Gastroesophageal sphincter (tissue), 4 donors: ENCODE results near the gene PLAA. TPM values are rescaled to one million over a fixed set of nuclear protein-coding genes. Genes with fewer than 3 reads are reported as not detected.

Experiments used
- ATAC-seq: fragments of 150-250 bp; one replicate; pipeline ENCODE4 v1.9.1; 2016; ENCODE audit warnings: mild to moderate bottlenecking, moderate library complexity
- H3K27ac ChIP-seq, 4 donors: fragments of 200-600 bp; sonication (generic) in 3 of 4; 1 replicate in 3 of 4; 2 replicates in 1 of 4; pipeline ENCODE4 v1.5.1; 2016 to 2019
- H3K27me3 ChIP-seq: fragments of 200-600 bp; sonication (generic); one replicate; pipeline ENCODE4 v1.5.1; 2019
- H3K36me3 ChIP-seq, 2 donors: fragments of 200-600 bp; sonication (generic); one replicate each; pipeline ENCODE4 v1.5.1; 2019; ENCODE audit warnings: control low read depth in 1 of 2
- H3K4me1 ChIP-seq, 3 donors: fragments of 200-600 bp; sonication (generic); 1 replicate in 2 of 3; 2 replicates in 1 of 3; pipeline ENCODE4 v1.5.1; 2016 to 2019; ENCODE audit warnings: control low read depth in 2 of 3
- H3K4me3 ChIP-seq, 2 donors: fragments of 200-600 bp; sonication (generic); one replicate each; pipeline ENCODE4 v1.5.1; 2019; ENCODE audit warnings: mild to moderate bottlenecking in 1 of 2, moderate library complexity in 1 of 2
- H3K9me3 ChIP-seq, 3 donors: fragments of 200-600 bp; sonication (generic); one replicate each; pipeline ENCODE4 v1.5.1; 2017 to 2019; ENCODE audit warnings: control low read depth in 2 of 3
- EP300 ChIP-seq: sonication (generic); formaldehyde crosslinking; IDR thresholded peaks from one replicate; pipeline ENCODE4 v1.6.1; 2017; ENCODE audit warnings: antibody characterized with exemption, mild to moderate bottlenecking
- POLR2A ChIP-seq, 2 donors: fragments of 450-650 bp; IDR thresholded peaks; one replicate each; pipeline ENCODE4 v1.6.1; 2017; ENCODE audit warnings: antibody characterized with exemption in 2 of 2, mild to moderate bottlenecking in 2 of 2, moderate library complexity in 1 of 2
- POLR2AphosphoS5 ChIP-seq: sonication (generic); formaldehyde crosslinking; IDR thresholded peaks from one replicate; pipeline ENCODE4 v1.6.1; 2017; ENCODE audit warnings: antibody characterized with exemption
- WGBS, 2 donors: methylation state at CpG; one replicate each; pipeline ENCODE4 v1.1.5; 2018; ENCODE audit warnings: low coverage in 1 of 2; 5-methylcytosine and 5-hydroxymethylcytosine counted together
- total RNA-seq, 4 donors: library from RNA; depleted of rRNA; stranded (reverse); fragments of >200 nt; gene quantifications; one replicate each; pipeline ENCODE4 v1.1.0, GENCODE V29; 2016
- TF ChIP-seq, protein P1 (sequence below), 4 experiments: fragments of 200-600 bp in 2 of 4; fragments of 450-650 bp in 2 of 4; sonication (generic) in 1 of 4; IDR thresholded peaks; one replicate each; pipeline ENCODE4 v1.5.1; 2017 to 2019; ENCODE audit warnings: antibody characterized with exemption in 4 of 4, mild to moderate bottlenecking in 2 of 4, moderate library complexity in 2 of 4

The PLAA gene
- 10 to 100 TPM; 24.7 to 35.0 (median 32.7) TPM for total RNA-seq

DNA sequence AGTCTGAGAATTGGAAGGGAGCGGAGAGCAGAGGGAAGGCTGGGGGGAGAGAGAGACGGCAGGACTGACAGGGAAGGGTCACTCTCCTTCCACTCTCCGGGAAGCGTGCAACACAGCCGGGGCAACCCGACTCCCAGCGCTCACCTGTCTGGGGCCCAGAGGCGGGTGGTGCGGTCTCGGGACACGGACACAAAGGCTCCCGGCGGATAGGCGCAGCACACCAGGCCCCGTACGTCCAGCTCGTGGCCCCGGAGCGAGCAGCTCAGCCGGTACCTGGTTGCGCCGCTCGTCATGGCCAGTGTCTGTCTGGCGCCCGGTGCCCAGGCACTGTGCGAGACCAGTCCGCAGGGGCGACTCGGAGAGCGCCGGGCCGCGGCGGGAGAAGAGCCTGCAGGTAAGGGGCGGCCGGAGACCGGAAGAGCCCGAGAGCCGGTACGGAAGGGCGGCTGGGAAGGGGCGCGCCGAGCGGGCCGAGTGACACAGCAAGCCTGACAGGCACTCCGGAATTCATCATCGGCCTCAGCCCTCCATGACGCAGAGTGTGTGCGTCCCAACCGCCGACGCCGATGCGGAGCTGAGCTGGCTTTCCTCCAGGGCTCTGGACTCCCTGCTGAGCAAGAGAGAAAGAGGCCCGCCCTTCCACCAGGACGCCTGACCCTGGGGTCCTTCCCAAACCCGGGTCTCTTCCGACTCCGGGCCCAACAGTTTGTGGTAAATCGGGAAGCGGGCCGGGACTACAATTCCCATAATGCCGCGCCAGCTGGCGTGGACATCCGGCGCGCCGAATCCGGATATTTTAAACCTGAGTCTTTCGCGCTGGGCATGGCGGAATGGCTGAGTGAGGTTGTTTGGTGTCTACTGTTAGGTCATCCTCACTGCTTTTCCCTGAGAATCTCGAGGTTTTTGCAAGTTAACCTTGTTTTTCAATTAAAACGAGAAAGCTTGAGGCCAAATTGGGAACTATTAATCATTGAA, at the start of gene PLAA:
TSS of gene PLAA (minus strand) at position 490 of the 975 bp plus-strand sequence. CDS start at position 293, 197 bp downstream.
- H3K36me3 ChIP-seq, result no peaks in the 10 kb centered on the region
- H3K9me3 ChIP-seq, result no peaks in the 10 kb centered on the region
- peak; percentile 99 for ATAC-seq
- H3K27ac ChIP-seq, result peak within 1 kb of the TSS; percentile 79 to 98 (median 95)
- H3K4me3 ChIP-seq, result peak within 1 kb of the TSS; percentile 69 to 70
- H3K4me1 ChIP-seq, result peaks cover 6 to 38% (median 13%) of the 10 kb centered on the region in 3 donors
- TF ChIP-seq EP300 (no peak), POLR2A (IDR thresholded peaks at IDR 0.05) (peak; percentile 41 to 67), POLR2AphosphoS5 (peak; percentile 72)
- TF ChIP-seq, protein P1, sequence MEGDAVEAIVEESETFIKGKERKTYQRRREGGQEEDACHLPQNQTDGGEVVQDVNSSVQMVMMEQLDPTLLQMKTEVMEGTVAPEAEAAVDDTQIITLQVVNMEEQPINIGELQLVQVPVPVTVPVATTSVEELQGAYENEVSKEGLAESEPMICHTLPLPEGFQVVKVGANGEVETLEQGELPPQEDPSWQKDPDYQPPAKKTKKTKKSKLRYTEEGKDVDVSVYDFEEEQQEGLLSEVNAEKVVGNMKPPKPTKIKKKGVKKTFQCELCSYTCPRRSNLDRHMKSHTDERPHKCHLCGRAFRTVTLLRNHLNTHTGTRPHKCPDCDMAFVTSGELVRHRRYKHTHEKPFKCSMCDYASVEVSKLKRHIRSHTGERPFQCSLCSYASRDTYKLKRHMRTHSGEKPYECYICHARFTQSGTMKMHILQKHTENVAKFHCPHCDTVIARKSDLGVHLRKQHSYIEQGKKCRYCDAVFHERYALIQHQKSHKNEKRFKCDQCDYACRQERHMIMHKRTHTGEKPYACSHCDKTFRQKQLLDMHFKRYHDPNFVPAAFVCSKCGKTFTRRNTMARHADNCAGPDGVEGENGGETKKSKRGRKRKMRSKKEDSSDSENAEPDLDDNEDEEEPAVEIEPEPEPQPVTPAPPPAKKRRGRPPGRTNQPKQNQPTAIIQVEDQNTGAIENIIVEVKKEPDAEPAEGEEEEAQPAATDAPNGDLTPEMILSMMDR (IDR thresholded peaks at IDR 0.05), result peak in 2 of 4 experiments; percentile 28 to 34
- no peaks in the 10 kb centered on the region for H3K27me3 ChIP-seq
- 0% methylated on average over 5 to 22 of the region's 76 CpGs for WGBS, 2 donors

DNA sequence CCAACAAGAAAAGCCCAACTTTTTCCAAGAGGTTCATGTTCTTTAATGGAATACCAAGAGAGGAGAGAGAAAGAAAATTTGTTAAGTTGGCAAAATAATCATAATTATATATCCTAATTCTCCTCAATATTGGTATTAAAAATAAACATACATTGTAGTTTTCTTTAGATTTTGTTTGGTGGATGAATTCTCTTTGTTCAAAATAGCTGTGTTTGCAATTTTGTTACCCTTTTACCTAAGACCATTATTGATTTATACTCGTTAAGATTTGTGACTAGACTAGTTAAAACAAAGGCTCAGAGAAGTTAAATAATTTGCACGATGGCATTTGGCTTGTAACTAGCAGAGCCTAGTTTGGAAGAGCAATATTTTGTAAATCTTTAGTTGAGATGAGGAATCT, 48.8 kb upstream of the PLAA start:
- no peaks in the 10 kb centered on the region for H3K4me1 ChIP-seq
- TF ChIP-seq EP300, result no peak
- no peak for TF ChIP-seq POLR2AphosphoS5
- TF ChIP-seq, protein P1 (IDR thresholded peaks at IDR 0.05), result no peak
- no peak for TF ChIP-seq POLR2A (IDR thresholded peaks at IDR 0.05)
- no peaks in the 10 kb centered on the region for H3K9me3 ChIP-seq
- 64 to 89% methylated on average over 2 of the region's 2 CpGs for WGBS, 2 donors
- no peak overlapping the region for H3K27ac ChIP-seq
- H3K4me3 ChIP-seq, result no peak overlapping the region
- H3K27me3 ChIP-seq, result no peaks in the 10 kb centered on the region
- ATAC-seq, result no peak
- H3K36me3 ChIP-seq, result peaks cover 0 to 24% of the 10 kb centered on the region in 2 donors

DNA sequence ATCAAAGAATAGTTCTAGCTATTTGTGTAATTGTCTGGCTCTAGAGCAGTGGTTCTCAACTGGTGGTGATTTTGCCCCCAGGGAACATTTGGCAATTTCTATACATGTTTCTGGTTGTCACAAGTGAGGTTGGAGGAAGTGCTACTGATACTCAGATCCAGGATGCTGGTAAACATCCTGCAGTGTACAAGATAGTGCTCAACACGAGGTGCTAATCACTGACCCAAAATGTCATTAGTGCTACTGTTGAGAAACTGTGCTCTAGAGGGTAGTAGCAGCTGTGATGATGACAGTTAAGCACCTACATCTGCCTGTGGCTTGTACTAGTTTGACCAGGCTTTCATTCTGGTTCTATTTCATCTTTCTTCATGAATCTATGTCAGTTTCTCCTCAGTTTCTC, 36.3 kb upstream of the PLAA start:
- H3K4me1 ChIP-seq, result no peaks in the 10 kb centered on the region
- peaks cover 5 to 83% of the 10 kb centered on the region in 2 donors for H3K36me3 ChIP-seq
- ATAC-seq, result no peak
- H3K27ac ChIP-seq, result no peak overlapping the region
- TF ChIP-seq, protein P1 (IDR thresholded peaks at IDR 0.05), result no peak
- no peak overlapping the region for H3K4me3 ChIP-seq
- H3K27me3 ChIP-seq, result no peaks in the 10 kb centered on the region
- no peaks in the 10 kb centered on the region for H3K9me3 ChIP-seq
- 50 to 86% methylated on average over 1 of the region's 1 CpG for WGBS, 2 donors

DNA sequence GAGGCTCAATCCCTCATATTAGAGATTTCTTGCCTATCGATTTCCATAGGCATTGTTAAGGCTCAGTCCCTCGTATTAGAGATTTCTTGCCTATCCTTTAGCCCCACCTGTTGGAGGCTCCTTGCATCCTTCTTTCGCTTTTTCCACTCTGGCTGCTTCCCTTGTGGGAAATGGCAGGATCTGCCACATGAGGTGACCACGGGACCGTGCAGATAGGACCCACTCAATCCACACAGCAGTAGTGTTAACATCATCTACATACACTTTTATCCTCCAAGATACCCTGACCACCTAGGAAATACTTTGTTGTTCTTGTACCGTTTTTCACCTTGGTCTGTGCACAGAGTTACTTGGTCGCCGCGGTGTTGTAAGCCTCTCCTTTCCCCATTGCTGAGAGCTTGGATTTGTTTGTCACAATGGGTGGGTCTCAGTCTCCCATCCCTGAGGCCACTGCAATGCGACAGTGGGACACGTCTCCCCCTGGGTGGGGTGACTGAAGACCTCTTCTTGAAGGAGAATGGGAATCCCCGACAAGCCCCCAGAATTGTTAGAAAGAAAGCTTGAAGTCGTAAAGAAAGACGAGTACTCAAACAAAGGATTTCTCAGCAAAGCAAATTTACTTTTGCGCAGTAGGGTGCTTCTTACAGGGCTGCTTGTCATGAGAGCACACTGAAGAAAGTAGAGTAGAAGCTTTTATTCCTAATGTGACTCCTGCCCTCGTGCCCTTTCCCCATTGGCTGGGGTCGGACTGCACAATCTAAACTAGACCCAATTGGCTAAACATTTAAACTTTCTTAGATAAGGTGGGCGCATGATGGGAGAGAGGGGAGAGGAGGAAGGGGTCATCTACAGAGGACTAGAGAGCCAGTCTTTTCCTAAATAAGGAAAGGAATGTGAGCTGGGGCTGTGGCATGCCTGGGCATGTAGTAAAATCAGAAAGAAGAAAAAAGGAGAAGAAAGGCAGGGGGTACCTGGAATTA, 29.0 kb upstream of the PLAA start:
- peaks cover 0 to 28% of the 10 kb centered on the region in 2 donors for H3K36me3 ChIP-seq
- no peaks in the 10 kb centered on the region for H3K4me1 ChIP-seq
- no peak overlapping the region for H3K27ac ChIP-seq
- TF ChIP-seq EP300, result no peak
- TF ChIP-seq, protein P1 (IDR thresholded peaks at IDR 0.05), result peak in 3 of 4 experiments; percentile 37 to 67 (median 40)
- no peaks in the 10 kb centered on the region for H3K27me3 ChIP-seq
- peak; percentile 31 for ATAC-seq
- WGBS, 2 donors, result 71 to 75% methylated on average over 6 to 17 of the region's 18 CpGs
- H3K4me3 ChIP-seq, result no peak overlapping the region
- no peaks in the 10 kb centered on the region for H3K9me3 ChIP-seq
